HG02870 (cell line): Measurements from ENCODE around the gene MNX1.

ENCODE experiments used
- ATAC-seq: cut with Tn5 transposase; IDR thresholded peaks from one replicate; pipeline ENCODE4 v1.9.1; 2021; ENCODE audit warnings: mild to moderate bottlenecking, moderate library complexity; ENCODE audit not compliant: unreplicated experiment

The MNX1 gene

GRCh38 chr7:157010588-157011332, at the start of gene MNX1:
Gene MNX1 (minus strand): TSS chr7:157010663. CDS start chr7:157010350, 313 bp downstream.
- ATAC-seq: peak; percentile 79

- ATAC-seq: no peak
Measured at GRCh38 chr7:157059534-157059933, 49.1 kb upstream of the MNX1 start.

- ATAC-seq: no peak
Measured at GRCh38 chr7:157058701-157059100, 48.2 kb upstream of the MNX1 start.

- no peak for ATAC-seq
Measured at GRCh38 chr7:157058068-157058467, 47.6 kb upstream of the MNX1 start.

- ATAC-seq: no peak
Measured at GRCh38 chr7:157056957-157057902, 46.8 kb upstream of the MNX1 start.

- ATAC-seq: no peak
Measured at GRCh38 chr7:157056246-157056645, 45.8 kb upstream of the MNX1 start.

GRCh38 chr7:157054927-157055326, 44.5 kb upstream of the MNX1 start:
- no peak for ATAC-seq

- ATAC-seq: no peak
Measured at GRCh38 chr7:157053118-157053517, 42.7 kb upstream of the MNX1 start.

- no peak for ATAC-seq
Measured at GRCh38 chr7:157047148-157047547, 36.7 kb upstream of the MNX1 start.

GRCh38 chr7:157046681-157047080, 36.2 kb upstream of the MNX1 start:
- no peak for ATAC-seq

GRCh38 chr7:157044943-157045660, 34.6 kb upstream of the MNX1 start:
- no peak for ATAC-seq

- no peak for ATAC-seq
Measured at GRCh38 chr7:157044147-157044687, 33.8 kb upstream of the MNX1 start.

- ATAC-seq: no peak
Measured at GRCh38 chr7:157043745-157044144, 33.3 kb upstream of the MNX1 start.

GRCh38 chr7:157041514-157042277, 31.2 kb upstream of the MNX1 start:
- no peak for ATAC-seq

GRCh38 chr7:157041004-157041403, 30.5 kb upstream of the MNX1 start:
- no peak for ATAC-seq

- ATAC-seq: no peak
Measured at GRCh38 chr7:157037635-157038034, 27.2 kb upstream of the MNX1 start.

- no peak for ATAC-seq
Measured at GRCh38 chr7:157037028-157037427, 26.6 kb upstream of the MNX1 start.

GRCh38 chr7:157035979-157036378, 25.5 kb upstream of the MNX1 start:
- no peak for ATAC-seq

GRCh38 chr7:157035302-157035701, 24.8 kb upstream of the MNX1 start:
- no peak for ATAC-seq
